22Rv1 (cell line): ENCODE results near the gene NPEPPS.
"Not testable (repeated sequence)": the region's sequence is repeated elsewhere in the genome, so short reads cannot be mapped to it uniquely, and the experiment has no call there.

Experiments
- H3K27ac ChIP-seq: fragments of 450-650 bp; 2 replicates; pipeline ENCODE4 v1.5.1; 2017
- CTCF ChIP-seq: fragments of 450-650 bp; IDR thresholded peaks from 2 replicates; pipeline ENCODE4 v1.5.1; 2017; ENCODE audit warnings: mild to moderate bottlenecking

Gene NPEPPS

GRCh38 chr17:47530557-47531232 lies at the start of gene NPEPPS:
TSS of gene NPEPPS (plus strand) at chr17:47531108. CDS start at chr17:47531301, 193 bp downstream.
- peak within 1 kb of the TSS; percentile 77 for H3K27ac ChIP-seq

GRCh38 chr17:47491841-47492212 lies 39.1 kb upstream of the NPEPPS start:
- peak overlapping the region; percentile 69 for H3K27ac ChIP-seq

GRCh38 chr17:47499074-47499473 lies 31.8 kb upstream of the NPEPPS start:
- not testable (repeated sequence) for H3K27ac ChIP-seq

GRCh38 chr17:47499494-47499893 lies 31.4 kb upstream of the NPEPPS start:
- not testable (repeated sequence) for H3K27ac ChIP-seq

GRCh38 chr17:47500620-47501019 lies 30.3 kb upstream of the NPEPPS start:
- peak; percentile 54 for TF ChIP-seq CTCF
- H3K27ac ChIP-seq = not testable (repeated sequence)

GRCh38 chr17:47502122-47502731 lies 28.7 kb upstream of the NPEPPS start:
- H3K27ac ChIP-seq = not testable (repeated sequence)

GRCh38 chr17:47502776-47503455 lies 28.0 kb upstream of the NPEPPS start:
- H3K27ac ChIP-seq = not testable (repeated sequence)

GRCh38 chr17:47511701-47512146 lies 19.2 kb upstream of the NPEPPS start:
- H3K27ac ChIP-seq = not testable (repeated sequence)

- not testable (repeated sequence) for H3K27ac ChIP-seq
Measured at GRCh38 chr17:47513301-47513700, 17.6 kb upstream of the NPEPPS start.

GRCh38 chr17:47518880-47519279 lies 12.0 kb upstream of the NPEPPS start:
- H3K27ac ChIP-seq = not testable (repeated sequence)

GRCh38 chr17:47519365-47519764 lies 11.5 kb upstream of the NPEPPS start:
- not testable (repeated sequence) for H3K27ac ChIP-seq

GRCh38 chr17:47520279-47520678 lies 10.6 kb upstream of the NPEPPS start:
- not testable (repeated sequence) for H3K27ac ChIP-seq

GRCh38 chr17:47521434-47521833 lies 9.5 kb upstream of the NPEPPS start:
- not testable (repeated sequence) for H3K27ac ChIP-seq

- not testable (repeated sequence) for H3K27ac ChIP-seq
Measured at GRCh38 chr17:47522341-47522740, 8.6 kb upstream of the NPEPPS start.

GRCh38 chr17:47531233-47531820 lies 419 bp downstream of the NPEPPS start:
- peak overlapping the region; percentile 77 for H3K27ac ChIP-seq

- H3K27ac ChIP-seq = not testable (repeated sequence)
Measured at GRCh38 chr17:47539085-47539484, 8.2 kb downstream of the NPEPPS start.

GRCh38 chr17:47541676-47542075 lies 10.8 kb downstream of the NPEPPS start:
- not testable (repeated sequence) for H3K27ac ChIP-seq

- not testable (repeated sequence) for H3K27ac ChIP-seq
Measured at GRCh38 chr17:47544327-47544726, 13.4 kb downstream of the NPEPPS start.

- H3K27ac ChIP-seq = not testable (repeated sequence)
Measured at GRCh38 chr17:47554733-47555132, 23.8 kb downstream of the NPEPPS start.

GRCh38 chr17:47556108-47556507 lies 25.2 kb downstream of the NPEPPS start:
- H3K27ac ChIP-seq = not testable (repeated sequence)

- not testable (repeated sequence) for H3K27ac ChIP-seq
Measured at GRCh38 chr17:47560517-47561043, 29.7 kb downstream of the NPEPPS start.
